Effector memory CD8-positive, alpha-beta T cell (primary cell): ENCODE measurements around the gene EXOC6.

Experiments used
- ATAC-seq: fragments of 150-1000 bp; cut with Tn5 transposase; replicated peaks from 2 replicates; pipeline ENCODE4 v1.10.0; 2021; ENCODE audit warnings: mild to moderate bottlenecking, moderate library complexity
- DNase-seq, 3 experiments: peaks; one replicate each; pipeline ENCODE4 v3.0.0; 2021
- H3K27ac Mint-ChIP-seq, 2 donors: one replicate each; pipeline ENCODE4 v1.8.0; 2022; ENCODE audit warnings: mild to moderate bottlenecking in 2 of 2, mixed read lengths in 2 of 2, moderate library complexity in 2 of 2
- H3K27me3 Mint-ChIP-seq, 2 donors: one replicate each; pipeline ENCODE4 v1.8.0; 2022; ENCODE audit warnings: mixed read lengths in 2 of 2
- H3K36me3 Mint-ChIP-seq: one replicate; pipeline ENCODE4 v1.8.0; 2022; ENCODE audit warnings: mild to moderate bottlenecking, moderate library complexity, mixed read lengths; ENCODE audit not compliant: insufficient read depth
- H3K4me1 Mint-ChIP-seq, 2 donors: one replicate each; pipeline ENCODE4 v1.8.0; 2022; ENCODE audit warnings: low read depth in 2 of 2, mixed read lengths in 2 of 2
- H3K4me3 Mint-ChIP-seq, 2 donors: one replicate each; pipeline ENCODE4 v1.8.0; 2022; ENCODE audit warnings: mild to moderate bottlenecking in 2 of 2, mixed read lengths in 2 of 2, moderate library complexity in 2 of 2
- H3K9me3 Mint-ChIP-seq, 2 donors: one replicate each; pipeline ENCODE4 v1.8.0; 2022; ENCODE audit warnings: mixed read lengths in 2 of 2

Gene EXOC6

GRCh38 chr10:92822964-92823363, 25.4 kb upstream of the EXOC6 start:
- peaks cover 0 to 6% of the 10 kb centered on the region in 2 donors for H3K4me1 Mint-ChIP-seq
- no peaks in the 10 kb centered on the region for H3K9me3 Mint-ChIP-seq
- H3K36me3 Mint-ChIP-seq, result no peaks in the 10 kb centered on the region
- no peak overlapping the region for H3K27ac Mint-ChIP-seq
- H3K4me3 Mint-ChIP-seq, result no peak overlapping the region
- DNase-seq, result no peak
- no peaks in the 10 kb centered on the region for H3K27me3 Mint-ChIP-seq
- no peak for ATAC-seq

- H3K4me3 Mint-ChIP-seq, result no peak overlapping the region
- H3K27me3 Mint-ChIP-seq, result peaks cover 0 to 4% of the 10 kb centered on the region in 2 donors
- ATAC-seq, result no peak
- peaks cover 6 to 10% of the 10 kb centered on the region in 2 donors for H3K4me1 Mint-ChIP-seq
- H3K36me3 Mint-ChIP-seq, result no peaks in the 10 kb centered on the region
- no peak overlapping the region for H3K27ac Mint-ChIP-seq
- H3K9me3 Mint-ChIP-seq, result no peaks in the 10 kb centered on the region
- no peak for DNase-seq
These were observed 22.3 kb upstream of the EXOC6 start for GRCh38 chr10:92826061-92826460.

- Mint-ChIP-seq H3K4me3 (no peak overlapping the region), H3K4me1 (peaks cover 6 to 11% of the 10 kb centered on the region in 2 donors), H3K27ac (no peak overlapping the region), H3K27me3 (peaks cover 0 to 4% of the 10 kb centered on the region in 2 donors), H3K9me3 (no peaks in the 10 kb centered on the region), H3K36me3 (no peaks in the 10 kb centered on the region)
- ATAC-seq (no peak), DNase-seq (no peak)
These were observed 21.8 kb upstream of the EXOC6 start for GRCh38 chr10:92826504-92826903.

- Mint-ChIP-seq H3K4me3 (no peak overlapping the region), H3K4me1 (peaks cover 5 to 6% of the 10 kb centered on the region in 2 donors), H3K27me3 (peaks cover 0 to 4% of the 10 kb centered on the region in 2 donors), H3K27ac (no peak overlapping the region), H3K36me3 (no peaks in the 10 kb centered on the region), H3K9me3 (no peaks in the 10 kb centered on the region)
- DNase-seq (no peak), ATAC-seq (no peak)
These were observed 19.1 kb upstream of the EXOC6 start for GRCh38 chr10:92829042-92829785.

- Mint-ChIP-seq H3K4me3 (no peak overlapping the region), H3K4me1 (peaks cover 5 to 6% of the 10 kb centered on the region in 2 donors), H3K27me3 (peaks cover 0 to 4% of the 10 kb centered on the region in 2 donors), H3K36me3 (no peaks in the 10 kb centered on the region), H3K9me3 (no peaks in the 10 kb centered on the region), H3K27ac (peak overlapping the region in 1 of 2 donors; percentile 72)
- DNase-seq, result no peak
- no peak for ATAC-seq
These were observed 18.4 kb upstream of the EXOC6 start for GRCh38 chr10:92829786-92830377.

- ATAC-seq (peak; percentile 33), DNase-seq (no peak)
- no peaks in the 10 kb centered on the region for H3K9me3 Mint-ChIP-seq
These were observed 17.6 kb upstream of the EXOC6 start for GRCh38 chr10:92830478-92831389.

GRCh38 chr10:92832121-92832520, 16.2 kb upstream of the EXOC6 start:
- no peak overlapping the region for H3K27ac Mint-ChIP-seq
- H3K4me3 Mint-ChIP-seq, result no peak overlapping the region
- H3K9me3 Mint-ChIP-seq, result no peaks in the 10 kb centered on the region
- ATAC-seq, result no peak
- no peaks in the 10 kb centered on the region for H3K36me3 Mint-ChIP-seq
- H3K27me3 Mint-ChIP-seq, result peaks cover 0 to 4% of the 10 kb centered on the region in 2 donors
- DNase-seq, result no peak
- peaks cover 5 to 6% of the 10 kb centered on the region in 2 donors for H3K4me1 Mint-ChIP-seq

More at GRCh38 chr10:92830478-92831389, 17.6 kb upstream of the EXOC6 start:
- H3K27me3 Mint-ChIP-seq, result peaks cover 0 to 4% of the 10 kb centered on the region in 2 donors
- H3K27ac Mint-ChIP-seq, result peak overlapping the region in 1 of 2 donors; percentile 72
- peak overlapping the region; percentile 61 to 75 for H3K4me3 Mint-ChIP-seq
- H3K4me1 Mint-ChIP-seq, result peaks cover 5 to 6% of the 10 kb centered on the region in 2 donors
- H3K36me3 Mint-ChIP-seq, result no peaks in the 10 kb centered on the region

- Mint-ChIP-seq H3K4me3 (no peak overlapping the region), H3K9me3 (no peaks in the 10 kb centered on the region), H3K4me1 (peaks cover 5 to 6% of the 10 kb centered on the region in 2 donors), H3K27me3 (peaks cover 0 to 4% of the 10 kb centered on the region in 2 donors), H3K27ac (no peak overlapping the region), H3K36me3 (no peaks in the 10 kb centered on the region)
- no peak for DNase-seq
- no peak for ATAC-seq
These were observed 15.2 kb upstream of the EXOC6 start for GRCh38 chr10:92832998-92833650.

- Mint-ChIP-seq H3K27me3 (peaks cover 0 to 2% of the 10 kb centered on the region in 2 donors), H3K9me3 (no peaks in the 10 kb centered on the region), H3K36me3 (no peaks in the 10 kb centered on the region), H3K27ac (no peak overlapping the region), H3K4me3 (no peak overlapping the region), H3K4me1 (peaks cover 5 to 6% of the 10 kb centered on the region in 2 donors)
- DNase-seq (no peak), ATAC-seq (no peak)
These were observed 14.0 kb upstream of the EXOC6 start for GRCh38 chr10:92834331-92834730.

GRCh38 chr10:92834986-92835385, 13.3 kb upstream of the EXOC6 start:
- H3K36me3 Mint-ChIP-seq, result no peaks in the 10 kb centered on the region
- ATAC-seq (no peak), DNase-seq (no peak)
- no peak overlapping the region for H3K27ac Mint-ChIP-seq
- H3K4me3 Mint-ChIP-seq, result no peak overlapping the region
- H3K4me1 Mint-ChIP-seq, result peaks cover 5 to 6% of the 10 kb centered on the region in 2 donors
- no peaks in the 10 kb centered on the region for H3K9me3 Mint-ChIP-seq
- no peaks in the 10 kb centered on the region for H3K27me3 Mint-ChIP-seq

GRCh38 chr10:92837456-92837855, 10.9 kb upstream of the EXOC6 start:
- H3K9me3 Mint-ChIP-seq, result no peaks in the 10 kb centered on the region
- H3K27ac Mint-ChIP-seq, result no peak overlapping the region
- no peaks in the 10 kb centered on the region for H3K4me1 Mint-ChIP-seq
- no peak overlapping the region for H3K4me3 Mint-ChIP-seq
- DNase-seq (no peak), ATAC-seq (no peak)
- H3K36me3 Mint-ChIP-seq, result no peaks in the 10 kb centered on the region
- H3K27me3 Mint-ChIP-seq, result no peaks in the 10 kb centered on the region

- H3K4me3 Mint-ChIP-seq, result no peak overlapping the region
- ATAC-seq (no peak), DNase-seq (peak; percentile 10 to 25 (median 11))
- H3K27ac Mint-ChIP-seq, result no peak overlapping the region
- H3K9me3 Mint-ChIP-seq, result no peaks in the 10 kb centered on the region
- H3K36me3 Mint-ChIP-seq, result no peaks in the 10 kb centered on the region
- peaks cover 3 to 4% of the 10 kb centered on the region in 2 donors for H3K4me1 Mint-ChIP-seq
- peaks cover 0 to 7% of the 10 kb centered on the region in 2 donors for H3K27me3 Mint-ChIP-seq
These were observed 8.9 kb upstream of the EXOC6 start for GRCh38 chr10:92839191-92840085.
